ENCODE measurements around the gene NBPF3. TPM values are rescaled to one million over a fixed set of nuclear protein-coding genes. Genes with fewer than 3 reads are reported as not detected.
A peak's percentile ranks its signal among the peaks of the same experiment; 100 is the strongest.

The NBPF3 gene
- total RNA-seq, 4 donors from 2014 or later, result 13.8 to 19.4 (median 16.7) TPM

DNA sequence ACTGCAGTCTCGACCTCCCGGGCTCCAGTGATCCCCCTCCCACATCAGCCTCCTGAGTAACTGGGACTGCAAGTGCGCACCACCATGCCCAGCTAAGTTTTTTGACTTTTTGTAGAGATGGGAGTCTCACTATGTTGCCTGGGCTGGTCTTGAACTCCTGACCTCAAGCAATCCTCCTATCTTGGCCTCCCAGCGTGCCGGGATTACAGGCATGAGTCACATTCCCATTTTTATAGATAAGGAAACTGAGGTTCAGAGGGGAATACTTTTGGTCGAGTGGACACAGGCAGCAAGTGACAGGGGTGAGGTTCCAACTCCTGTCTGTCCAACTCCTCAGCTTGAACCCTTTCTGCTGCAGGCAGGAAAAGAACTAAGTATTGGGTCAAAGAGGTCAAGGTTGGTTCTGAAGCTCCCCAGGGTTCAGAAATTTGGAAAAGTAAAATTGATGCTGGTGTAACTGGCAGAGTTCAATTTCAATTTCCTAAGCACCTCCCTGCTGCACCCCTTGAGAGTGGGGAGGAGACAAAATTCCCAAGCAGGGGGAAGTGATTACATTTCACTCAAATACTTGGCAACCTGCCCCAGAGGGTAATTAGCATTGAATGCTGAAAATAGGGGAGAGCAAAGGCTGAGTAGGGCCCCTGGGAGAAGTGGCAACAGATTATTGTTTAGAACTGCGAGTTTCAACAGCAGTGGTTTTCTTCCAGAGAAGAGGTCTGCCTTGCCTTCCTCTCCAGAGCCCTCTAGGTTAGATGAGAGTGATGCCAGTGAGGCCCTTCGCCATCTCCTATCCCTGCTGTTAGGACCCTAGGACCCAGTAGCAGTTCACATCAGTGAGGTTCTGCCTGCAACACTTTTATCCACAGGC, 51.8 kb downstream of the NBPF3 start:
- H3K27ac ChIP-seq, result no peak overlapping the region
- H3K27me3 ChIP-seq, result no peaks in the 10 kb centered on the region
- H3K36me3 ChIP-seq, result no peaks in the 10 kb centered on the region
- DNase-seq, result peak in 1 of 2 donors; percentile 9
- intact Hi-C loops (cut with DNase I), result no loop called here
- 72 to 75% methylated on average over 7 to 8 of the region's 8 CpGs for whole genome bisulfite sequencing, 2 donors
- H3K4me1 ChIP-seq, result no peaks in the 10 kb centered on the region
- TF ChIP-seq, protein P1, sequence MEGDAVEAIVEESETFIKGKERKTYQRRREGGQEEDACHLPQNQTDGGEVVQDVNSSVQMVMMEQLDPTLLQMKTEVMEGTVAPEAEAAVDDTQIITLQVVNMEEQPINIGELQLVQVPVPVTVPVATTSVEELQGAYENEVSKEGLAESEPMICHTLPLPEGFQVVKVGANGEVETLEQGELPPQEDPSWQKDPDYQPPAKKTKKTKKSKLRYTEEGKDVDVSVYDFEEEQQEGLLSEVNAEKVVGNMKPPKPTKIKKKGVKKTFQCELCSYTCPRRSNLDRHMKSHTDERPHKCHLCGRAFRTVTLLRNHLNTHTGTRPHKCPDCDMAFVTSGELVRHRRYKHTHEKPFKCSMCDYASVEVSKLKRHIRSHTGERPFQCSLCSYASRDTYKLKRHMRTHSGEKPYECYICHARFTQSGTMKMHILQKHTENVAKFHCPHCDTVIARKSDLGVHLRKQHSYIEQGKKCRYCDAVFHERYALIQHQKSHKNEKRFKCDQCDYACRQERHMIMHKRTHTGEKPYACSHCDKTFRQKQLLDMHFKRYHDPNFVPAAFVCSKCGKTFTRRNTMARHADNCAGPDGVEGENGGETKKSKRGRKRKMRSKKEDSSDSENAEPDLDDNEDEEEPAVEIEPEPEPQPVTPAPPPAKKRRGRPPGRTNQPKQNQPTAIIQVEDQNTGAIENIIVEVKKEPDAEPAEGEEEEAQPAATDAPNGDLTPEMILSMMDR (IDR thresholded peaks at IDR 0.05), result no peak
- TF ChIP-seq POLR2A (IDR thresholded peaks at IDR 0.05), result no peak
- no peaks in the 10 kb centered on the region for H3K9me3 ChIP-seq
- H3K4me3 ChIP-seq (replicated peaks in 1 of 3), result no peak overlapping the region

DNA sequence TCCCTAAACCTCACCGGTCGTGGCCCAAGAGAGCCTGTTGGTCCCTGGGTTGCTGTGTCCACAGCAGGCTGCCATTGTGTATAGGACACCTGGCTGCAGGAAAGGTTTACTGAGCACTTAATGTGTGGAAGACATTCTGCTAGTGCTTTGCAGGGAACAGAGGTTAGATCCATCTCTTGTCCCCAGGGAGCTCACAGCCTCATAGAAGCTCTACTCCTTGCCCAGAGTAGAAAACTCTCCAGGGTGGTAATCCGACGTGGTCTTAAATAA, 52.4 kb downstream of the NBPF3 start:
- DNase-seq, result no peak

DNA sequence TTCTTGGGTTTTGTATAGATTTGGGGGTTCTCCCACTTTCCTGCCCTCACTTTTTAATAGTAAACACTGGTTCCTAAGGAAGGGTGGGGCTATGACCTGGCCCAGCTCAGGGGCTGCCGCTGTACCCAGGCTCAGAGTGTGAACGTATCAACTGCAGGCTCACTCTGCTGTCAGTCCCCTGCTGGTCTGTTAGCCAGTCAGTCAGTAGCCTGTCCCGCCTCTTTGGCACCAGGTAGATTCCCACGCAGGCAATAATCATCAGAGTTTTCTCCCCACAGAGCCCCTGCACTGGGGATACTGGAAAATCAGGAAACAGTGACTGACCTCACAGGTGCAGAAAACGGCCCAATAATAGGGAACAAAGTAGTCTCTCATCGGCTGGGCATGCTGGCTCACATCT, 54.3 kb downstream of the NBPF3 start:
- Histone ChIP-seq H3K4me3 (replicated peaks in 1 of 3) (no peak overlapping the region), H3K27ac (no peak overlapping the region), H3K9me3 (no peaks in the 10 kb centered on the region), H3K36me3 (no peaks in the 10 kb centered on the region), H3K27me3 (no peaks in the 10 kb centered on the region), H3K4me1 (no peaks in the 10 kb centered on the region)
- DNase-seq, result no peak
- intact Hi-C loops (cut with DNase I), result no loop called here
- TF ChIP-seq, protein P1 (IDR thresholded peaks at IDR 0.05), result no peak
- TF ChIP-seq POLR2A (IDR thresholded peaks at IDR 0.05), result no peak
- WGBS, 2 donors, result 76 to 80% methylated on average over 6 of the region's 6 CpGs

More for the DNA sequence above, 52.4 kb downstream of the NBPF3 start:
- intact Hi-C loops (cut with DNase I), result no loop called here
- TF ChIP-seq, protein P1 (IDR thresholded peaks at IDR 0.05), result no peak
- no peak for TF ChIP-seq POLR2A (IDR thresholded peaks at IDR 0.05)
- Histone ChIP-seq H3K36me3 (no peaks in the 10 kb centered on the region), H3K9me3 (no peaks in the 10 kb centered on the region), H3K27ac (no peak overlapping the region), H3K4me1 (no peaks in the 10 kb centered on the region), H3K4me3 (replicated peaks in 1 of 3) (no peak overlapping the region), H3K27me3 (no peaks in the 10 kb centered on the region)
- WGBS, 2 donors, result 47 to 64% methylated on average over 4 of the region's 4 CpGs

DNA sequence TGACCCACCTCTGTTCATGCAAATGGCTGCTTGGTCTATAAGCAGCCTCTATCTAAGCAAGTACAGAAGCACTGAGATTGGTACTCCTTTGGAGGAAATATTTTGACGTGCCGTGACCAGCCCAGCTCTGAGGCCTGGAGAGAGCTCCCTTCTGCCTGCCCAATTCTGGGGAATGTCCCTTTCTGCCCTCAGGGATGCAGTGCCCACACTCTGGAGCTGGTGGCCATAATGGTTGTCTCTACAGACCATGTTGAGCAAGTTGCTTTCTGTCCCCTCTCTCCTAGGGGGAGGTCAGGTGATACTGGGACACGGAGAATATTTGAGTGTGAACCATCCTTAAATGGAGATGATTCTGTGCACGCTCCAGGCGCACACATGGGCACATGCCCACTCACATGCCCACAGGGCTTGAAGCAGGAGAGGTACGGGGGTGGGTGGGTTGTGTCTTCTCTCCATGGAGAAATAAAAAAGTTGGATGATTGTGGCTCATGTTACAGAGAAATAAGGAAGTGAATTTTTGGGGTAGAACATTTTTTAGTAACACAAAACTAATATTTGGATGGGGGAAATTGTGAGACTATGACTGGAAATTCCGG, 55.4 kb downstream of the NBPF3 start:
- intact Hi-C loops (cut with DNase I), result no loop called here
- no peak for DNase-seq
- WGBS, 2 donors, result 87 to 92% methylated on average over 7 of the region's 7 CpGs
- no peaks in the 10 kb centered on the region for H3K9me3 ChIP-seq
- H3K27me3 ChIP-seq, result no peaks in the 10 kb centered on the region
- H3K27ac ChIP-seq, result no peak overlapping the region
- no peak for TF ChIP-seq POLR2A (IDR thresholded peaks at IDR 0.05)
- TF ChIP-seq, protein P1 (IDR thresholded peaks at IDR 0.05), result no peak
- no peaks in the 10 kb centered on the region for H3K4me1 ChIP-seq
- H3K36me3 ChIP-seq, result no peaks in the 10 kb centered on the region
- H3K4me3 ChIP-seq (replicated peaks in 1 of 3), result no peak overlapping the region

DNA sequence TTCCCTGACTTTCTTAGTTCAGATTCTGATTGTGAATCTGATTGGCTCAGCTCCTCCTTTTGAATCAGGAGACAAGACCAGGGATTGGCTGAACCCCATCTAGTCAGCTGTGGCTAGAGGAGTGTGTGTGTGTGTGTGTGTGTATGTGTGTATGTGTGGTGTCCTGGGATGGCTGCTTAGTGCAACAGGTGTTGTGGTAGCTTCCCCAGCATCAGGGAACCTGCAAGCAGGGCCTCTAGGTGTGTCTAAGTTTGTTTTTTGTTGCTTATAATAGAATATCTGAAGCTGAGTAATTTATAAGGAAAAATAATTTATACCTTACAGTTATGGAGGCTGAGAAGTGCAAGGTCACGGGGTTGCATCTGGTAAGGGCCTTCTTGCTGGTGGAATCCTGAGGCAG, 56.1 kb downstream of the NBPF3 start:
- Histone ChIP-seq H3K4me3 (replicated peaks in 1 of 3) (no peak overlapping the region), H3K9me3 (no peaks in the 10 kb centered on the region), H3K36me3 (no peaks in the 10 kb centered on the region), H3K4me1 (no peaks in the 10 kb centered on the region), H3K27ac (no peak overlapping the region), H3K27me3 (no peaks in the 10 kb centered on the region)
- TF ChIP-seq, protein P1 (IDR thresholded peaks at IDR 0.05), result no peak
- TF ChIP-seq POLR2A (IDR thresholded peaks at IDR 0.05), result no peak
- DNase-seq, result no peak
- intact Hi-C loops (cut with DNase I), result no loop called here
- 85 to 86% methylated on average over 1 of the region's 1 CpG for WGBS, 2 donors

All from thyroid gland (tissue), 4 donors.